ENCODE data around the gene ALAS1. TPM values are rescaled to one million over a fixed set of nuclear protein-coding genes. Genes with fewer than 3 reads are reported as not detected.

The ALAS1 gene
- total and polyA plus RNA-seq, 9 of the 15 experiments (the other 6 are each of a cell fraction or from before 2014, with no cell fraction given) = 21.4 to 49.5 (median 34.4) TPM

GRCh38 chr3:52237657-52238172 lies 39.8 kb downstream of the ALAS1 start:
- Histone ChIP-seq H3K9ac (ENCODE audit: insufficient read depth in 1 of 2, low read depth in 2 of 2, low read length in 2 of 2) (peak overlapping the region; percentile 61 to 96), H3K4me2 (ENCODE audit: insufficient read depth, low read length) (peak overlapping the region; percentile 98), H2AFZ (ENCODE audit: low read depth, low read length) (0 out of 2 replicates have a peak overlapping the region, but pooled peaks have one; percentile 4), H4K20me1 (replicated peaks; ENCODE audit: control insufficient read depth, insufficient read depth, low read length) (no peaks in the 10 kb centered on the region), H3K9me3 (replicated peaks; ENCODE audit: control insufficient read depth, insufficient read depth, low read depth, low read length) (no peaks in the 10 kb centered on the region), H3K9me1 (ENCODE audit: control insufficient read depth, insufficient read depth, low read length) (no peaks in the 10 kb centered on the region), H3K36me3 (ENCODE audit: control insufficient read depth, insufficient read depth, low read length) (peaks cover 6% of the 10 kb centered on the region; the same call in 2 of the 3 replicates), H3K27me3 (ENCODE audit: control insufficient read depth in 2 of 2, insufficient read depth in 2 of 2, low read length in 2 of 2) (no peaks in the 10 kb centered on the region), H3K4me1 (replicated peaks in 1 of 2; ENCODE audit: control insufficient read depth in 2 of 2, insufficient read depth in 2 of 2, low read length in 2 of 2) (peaks cover 38 to 42% of the 10 kb centered on the region in 2 experiments), H3K27ac (ENCODE audit: extremely low read depth, low read depth, low read length) (peak overlapping the region; percentile 74), H3K4me3 (peak overlapping the region; percentile 67), H3K79me2 (ENCODE audit: control insufficient read depth, insufficient read depth, low read length) (peaks cover 51% of the 10 kb centered on the region)
- CTCF ChIA-PET (ENCODE audit: low intra/inter-chr PET ratio) = no interaction called here
- DNase-seq (ENCODE audit: extremely low read depth in 1 of 4, low spot score in 3 of 4) = peak; percentile 46 to 65 (median 54)
- POLR2A ChIA-PET = interaction anchor here (0.7 to 1.7 kb wide), 6 partner anchors 11 to 99 kb away, joined by 3 to 8 read pairs (median 4); partner anchors contain the start of genes GLYCTK and WDR82
- FAIRE-seq = peak; percentile 29
- in situ Hi-C loops (cut with MboI) = no loop called here
- intact Hi-C loops (cut with micrococcal nuclease) = no loop called here
- WGBS (ENCODE audit: insufficient coverage, low coverage, missing lambda C conversion rate) = 11% methylated on average over 3 of the region's 8 CpGs
- BruUV-seq (replicated peaks) = no TSS peak
- peak; percentile 11; the same call in 2 of the 3 replicates for ATAC-seq
- TF ChIP-seq RBFOX2 (IDR thresholded peaks at IDR 0.05; ENCODE audit: low read depth, low read length) (peak; percentile 58), SMARCA5 (IDR thresholded peaks at IDR 0.05) (no peak), NONO (IDR thresholded peaks at IDR 0.05; ENCODE audit: low read depth in 2 of 2, low read length in 1 of 2) (no peak), ESRRA (IDR thresholded peaks at IDR 0.05; ENCODE audit: borderline replicate concordance, low read depth) (no peak), MAFG (tag; conservative IDR thresholded peaks at IDR 0.05) (peak; percentile 17; the same call in 1 of the 2 replicates), ZBTB7A (IDR thresholded peaks at IDR 0.05; ENCODE audit: borderline replicate concordance, control insufficient read depth, low read depth, low read length) (no peak; the same call in 1 of the 2 replicates), CREB3 (tag; conservative IDR thresholded peaks at IDR 0.05; ENCODE audit: low read depth) (no peak), PKNOX1 (IDR thresholded peaks at IDR 0.05) (no peak), ATF3 (IDR thresholded peaks at IDR 0.05) (peak; percentile 47), ATF3 (CRISPR knock-in tag; conservative IDR thresholded peaks at IDR 0.05) (no peak), JUND (IDR thresholded peaks at IDR 0.05; ENCODE audit: borderline replicate concordance, low read depth, low read length) (peak; percentile 55; the same call in 1 of the 2 replicates), JUND (tag; IDR thresholded peaks at IDR 0.05; ENCODE audit: borderline replicate concordance, low read depth, low read length) (no peak; the same call in 2 of the 3 replicates), SNIP1 (IDR thresholded peaks at IDR 0.05; ENCODE audit: low read depth) (no peak), ZSCAN29 (IDR thresholded peaks at IDR 0.05) (no peak), ZZZ3 (IDR thresholded peaks at IDR 0.05) (no peak), BRF1 (IDR thresholded peaks at IDR 0.05; ENCODE audit: borderline replicate concordance, extremely low read depth, insufficient read length) (no peak), ZFX (CRISPR knock-in tag; IDR thresholded peaks at IDR 0.05) (peak; percentile 42), TAF1 (IDR thresholded peaks at IDR 0.05; ENCODE audit: control insufficient read depth, extremely low read depth, insufficient read depth, low read length, severe bottlenecking) (no peak)
- TF ChIP-seq, protein P1, sequence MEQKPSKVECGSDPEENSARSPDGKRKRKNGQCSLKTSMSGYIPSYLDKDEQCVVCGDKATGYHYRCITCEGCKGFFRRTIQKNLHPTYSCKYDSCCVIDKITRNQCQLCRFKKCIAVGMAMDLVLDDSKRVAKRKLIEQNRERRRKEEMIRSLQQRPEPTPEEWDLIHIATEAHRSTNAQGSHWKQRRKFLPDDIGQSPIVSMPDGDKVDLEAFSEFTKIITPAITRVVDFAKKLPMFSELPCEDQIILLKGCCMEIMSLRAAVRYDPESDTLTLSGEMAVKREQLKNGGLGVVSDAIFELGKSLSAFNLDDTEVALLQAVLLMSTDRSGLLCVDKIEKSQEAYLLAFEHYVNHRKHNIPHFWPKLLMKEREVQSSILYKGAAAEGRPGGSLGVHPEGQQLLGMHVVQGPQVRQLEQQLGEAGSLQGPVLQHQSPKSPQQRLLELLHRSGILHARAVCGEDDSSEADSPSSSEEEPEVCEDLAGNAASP (IDR thresholded peaks at IDR 0.05) = no peak

All from K562 (cell line).